Immature natural killer cell (primary cell): Measurements from ENCODE around the gene AGMO. TPM values are rescaled to one million over a fixed set of nuclear protein-coding genes. Genes with fewer than 3 reads are reported as not detected.

Experiments used
- DNase-seq, 3 donors: peaks; one replicate each; pipeline ENCODE4 v3.0.0; 2022; ENCODE audit warnings: mixed read lengths in 1 of 3
- H3K27ac Mint-ChIP-seq, 6 donors: one replicate each; pipeline ENCODE4 v1.8.0; 2020; ENCODE audit warnings: mixed read lengths in 6 of 6, mild to moderate bottlenecking in 5 of 6, inconsistent platforms in 4 of 6, moderate library complexity in 3 of 6
- H3K27me3 Mint-ChIP-seq, 3 donors: one replicate each; pipeline ENCODE4 v1.8.0; 2020 to 2021; ENCODE audit warnings: low read depth in 3 of 3, mild to moderate bottlenecking in 3 of 3, mixed read lengths in 3 of 3, moderate library complexity in 3 of 3, inconsistent platforms in 1 of 3
- H3K36me3 Mint-ChIP-seq, 3 donors: one replicate each; pipeline ENCODE4 v1.8.0; 2020; ENCODE audit warnings: mixed read lengths in 3 of 3, inconsistent platforms in 2 of 3, mild to moderate bottlenecking in 2 of 3
- H3K4me1 Mint-ChIP-seq, 2 donors: one replicate each; pipeline ENCODE4 v1.8.0; 2020; ENCODE audit warnings: inconsistent platforms in 2 of 2, mild to moderate bottlenecking in 2 of 2, mixed read lengths in 2 of 2, moderate library complexity in 1 of 2
- H3K4me3 Mint-ChIP-seq, 5 donors: one replicate each; pipeline ENCODE4 v1.8.0; 2020; ENCODE audit warnings: mild to moderate bottlenecking in 5 of 5, mixed read lengths in 5 of 5, inconsistent platforms in 3 of 5, moderate library complexity in 3 of 5
- H3K9me3 Mint-ChIP-seq, 6 donors: one replicate each; pipeline ENCODE4 v1.8.0; 2020; ENCODE audit warnings: mild to moderate bottlenecking in 6 of 6, mixed read lengths in 6 of 6, inconsistent platforms in 4 of 6, moderate library complexity in 3 of 6
- polyA plus RNA-seq, 3 donors: library from polyadenylated mRNA; unstranded; fragments of 300-500 nt; fragmentation: Illumina TruSeq; gene quantifications; one replicate each; pipeline ENCODE4 v1.2.3, GENCODE V29; 2021

AGMO gene
- polyA plus RNA-seq, 3 donors from 2014 or later: not detected

DNA sequence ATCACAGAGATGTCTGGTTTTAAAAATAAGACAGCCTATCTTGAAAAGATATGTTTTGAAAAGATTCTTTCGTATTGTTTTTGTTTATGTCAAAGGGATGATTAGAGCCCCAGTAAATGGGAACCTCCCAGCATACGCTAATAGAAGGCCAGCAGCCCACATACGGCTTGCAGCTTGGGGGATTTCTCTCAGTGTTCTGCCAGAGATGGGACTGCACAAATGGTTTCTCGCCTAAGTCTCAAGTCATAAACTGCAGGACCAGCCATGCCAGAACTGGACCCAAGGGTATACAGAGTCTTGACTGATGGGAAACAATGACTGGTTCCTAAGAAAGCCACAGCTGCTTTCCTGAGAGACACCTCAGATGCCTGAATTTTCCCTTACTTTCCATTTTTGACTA is 352.4 kb downstream of the AGMO start:
- peaks cover 0 to 2% (median 0%) of the 10 kb centered on the region in 3 donors for H3K27me3 Mint-ChIP-seq
- H3K4me1 Mint-ChIP-seq: no peaks in the 10 kb centered on the region
- no peaks in the 10 kb centered on the region for H3K36me3 Mint-ChIP-seq
- DNase-seq: no peak
- no peak overlapping the region for H3K4me3 Mint-ChIP-seq
- H3K9me3 Mint-ChIP-seq: peaks cover 3 to 27% (median 7%) of the 10 kb centered on the region in 6 donors
- H3K27ac Mint-ChIP-seq: no peak overlapping the region

DNA sequence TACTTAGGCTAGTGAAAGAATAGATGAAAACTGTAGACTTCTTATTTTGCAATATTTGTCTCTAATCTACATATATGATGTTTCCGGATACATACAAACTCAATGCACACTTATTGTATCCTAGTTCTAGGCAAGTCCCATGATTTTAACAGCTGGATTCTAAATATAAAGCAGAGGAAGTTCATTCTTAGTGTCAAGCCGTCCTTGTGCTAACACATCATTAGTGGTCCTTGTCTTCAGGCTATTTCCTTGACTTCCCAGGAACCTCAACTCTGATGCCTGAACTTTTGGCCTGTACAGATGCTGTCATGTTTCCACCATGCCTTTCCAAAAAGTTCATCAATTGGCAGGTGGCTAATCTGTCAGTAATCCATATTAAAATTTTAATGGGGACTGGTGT is 357.4 kb downstream of the AGMO start:
- Mint-ChIP-seq H3K27ac (no peak overlapping the region), H3K36me3 (no peaks in the 10 kb centered on the region), H3K4me3 (no peak overlapping the region), H3K27me3 (peaks cover 0 to 2% (median 0%) of the 10 kb centered on the region in 3 donors), H3K9me3 (peaks cover 3 to 35% (median 6%) of the 10 kb centered on the region in 6 donors), H3K4me1 (no peaks in the 10 kb centered on the region)
- no peak for DNase-seq

DNA sequence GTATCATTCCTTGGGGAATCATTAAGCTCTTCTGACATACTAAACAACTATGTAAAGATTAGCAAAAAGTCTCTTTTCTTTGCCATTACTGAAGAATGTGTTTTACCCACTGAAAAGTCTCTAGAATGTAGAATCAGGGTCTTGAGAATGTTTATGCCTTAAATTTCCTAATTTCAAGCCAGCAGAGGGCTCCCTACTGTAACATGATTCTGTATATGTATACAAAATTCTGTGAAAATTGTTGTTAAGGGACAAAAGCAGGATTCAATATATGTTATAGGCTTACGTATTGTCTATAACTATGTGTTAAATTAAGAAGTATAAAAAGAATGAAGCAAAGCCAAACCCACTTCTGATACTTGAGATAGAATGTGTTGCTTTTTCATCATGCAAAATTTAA is 362.3 kb downstream of the AGMO start:
- peaks cover 2 to 33% (median 7%) of the 10 kb centered on the region in 6 donors for H3K9me3 Mint-ChIP-seq
- DNase-seq: no peak
- H3K4me1 Mint-ChIP-seq: no peaks in the 10 kb centered on the region
- no peak overlapping the region for H3K27ac Mint-ChIP-seq
- no peaks in the 10 kb centered on the region for H3K27me3 Mint-ChIP-seq
- H3K36me3 Mint-ChIP-seq: no peaks in the 10 kb centered on the region
- no peak overlapping the region for H3K4me3 Mint-ChIP-seq

DNA sequence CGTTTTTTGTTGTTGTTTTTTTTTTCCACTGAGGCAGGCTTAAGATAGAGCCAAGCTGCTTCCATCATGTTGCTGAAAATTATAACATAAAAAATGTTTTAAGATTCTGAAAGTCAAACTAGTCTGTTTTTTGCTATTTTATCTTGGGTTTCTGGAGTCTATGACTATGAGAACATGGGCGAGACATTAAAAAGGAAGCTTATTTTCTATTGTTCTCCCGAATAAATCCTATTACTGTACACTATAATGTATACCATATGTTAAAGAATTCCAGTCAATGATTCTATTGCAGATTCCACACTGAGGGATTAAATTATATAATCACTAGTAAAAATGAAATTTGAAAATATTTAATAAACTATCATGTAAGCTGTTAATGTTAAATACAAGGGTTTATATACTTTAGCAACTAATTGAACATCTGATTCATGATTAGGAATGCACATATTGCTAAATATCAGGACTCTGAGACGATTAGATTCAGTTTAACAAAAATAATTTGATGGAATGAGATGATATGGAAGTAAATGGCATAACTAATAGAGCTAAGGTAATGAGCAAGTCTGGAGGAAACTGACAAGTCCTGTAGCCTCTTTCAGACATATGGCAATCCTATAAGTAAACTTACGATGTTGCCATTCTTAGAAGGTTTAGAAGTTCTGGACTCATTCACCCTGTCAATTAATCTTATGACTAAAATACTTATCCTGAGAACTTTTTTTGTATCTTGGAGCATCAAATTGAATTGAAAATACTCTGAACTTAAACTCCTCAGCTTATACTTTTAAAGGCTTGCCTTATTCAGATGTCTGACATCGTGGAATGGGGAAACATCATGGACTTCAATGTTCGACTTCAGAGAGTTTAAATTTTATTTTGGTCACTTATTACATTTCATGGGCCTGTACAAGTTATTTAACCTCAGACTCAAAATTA is 364.5 kb downstream of the AGMO start:
- H3K27ac Mint-ChIP-seq: no peak overlapping the region
- H3K27me3 Mint-ChIP-seq: no peaks in the 10 kb centered on the region
- no peak overlapping the region for H3K4me3 Mint-ChIP-seq
- no peaks in the 10 kb centered on the region for H3K36me3 Mint-ChIP-seq
- no peak for DNase-seq
- no peaks in the 10 kb centered on the region for H3K4me1 Mint-ChIP-seq
- H3K9me3 Mint-ChIP-seq: peaks cover 0 to 21% (median 7%) of the 10 kb centered on the region in 6 donors

DNA sequence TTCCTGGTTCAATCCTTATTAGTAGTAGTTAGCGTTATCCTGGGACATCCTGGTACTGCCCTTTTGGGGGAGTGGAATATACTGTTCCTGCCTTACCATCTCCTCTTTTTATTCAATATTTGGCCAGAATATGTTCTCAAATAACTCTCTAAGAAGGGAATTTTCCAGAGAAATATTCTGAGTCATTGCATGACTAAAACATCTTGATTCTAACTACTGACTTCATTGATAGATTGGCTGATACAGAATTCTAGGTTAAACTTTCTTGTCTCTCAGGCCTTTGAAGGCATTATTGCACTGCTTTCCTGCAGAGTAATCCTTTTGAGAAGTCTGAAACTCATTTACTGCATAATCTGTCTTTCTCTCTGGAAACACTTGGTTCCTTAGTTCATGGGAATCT is 383.8 kb downstream of the AGMO start:
- Mint-ChIP-seq H3K36me3 (no peaks in the 10 kb centered on the region), H3K27ac (no peak overlapping the region), H3K9me3 (peaks cover 4 to 34% (median 20%) of the 10 kb centered on the region in 6 donors), H3K4me1 (no peaks in the 10 kb centered on the region), H3K27me3 (peaks cover 0 to 1% (median 0%) of the 10 kb centered on the region in 3 donors), H3K4me3 (no peak overlapping the region)
- DNase-seq: no peak

DNA sequence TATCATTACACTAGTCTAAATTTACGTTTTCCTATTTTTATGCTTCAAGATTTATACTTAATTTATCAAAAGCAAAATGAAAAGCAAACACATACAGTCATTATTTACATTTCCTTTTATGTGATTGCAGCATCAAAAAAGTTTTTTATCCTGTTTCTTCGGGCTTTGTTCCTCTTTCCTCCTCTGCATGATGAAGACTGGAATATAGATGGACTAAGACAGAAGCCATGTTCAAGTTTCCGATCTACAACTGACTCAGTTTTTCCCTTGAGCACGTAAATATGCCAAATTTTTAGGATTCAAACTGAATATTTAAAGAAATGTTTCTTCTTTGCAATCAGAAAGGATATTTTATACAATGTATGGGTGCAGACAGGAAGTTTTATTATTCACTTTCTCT is 385.7 kb downstream of the AGMO start:
- H3K27me3 Mint-ChIP-seq: no peaks in the 10 kb centered on the region
- H3K27ac Mint-ChIP-seq: no peak overlapping the region
- no peak for DNase-seq
- no peaks in the 10 kb centered on the region for H3K36me3 Mint-ChIP-seq
- H3K9me3 Mint-ChIP-seq: peaks cover 4 to 40% (median 15%) of the 10 kb centered on the region in 6 donors
- no peaks in the 10 kb centered on the region for H3K4me1 Mint-ChIP-seq
- H3K4me3 Mint-ChIP-seq: no peak overlapping the region

DNA sequence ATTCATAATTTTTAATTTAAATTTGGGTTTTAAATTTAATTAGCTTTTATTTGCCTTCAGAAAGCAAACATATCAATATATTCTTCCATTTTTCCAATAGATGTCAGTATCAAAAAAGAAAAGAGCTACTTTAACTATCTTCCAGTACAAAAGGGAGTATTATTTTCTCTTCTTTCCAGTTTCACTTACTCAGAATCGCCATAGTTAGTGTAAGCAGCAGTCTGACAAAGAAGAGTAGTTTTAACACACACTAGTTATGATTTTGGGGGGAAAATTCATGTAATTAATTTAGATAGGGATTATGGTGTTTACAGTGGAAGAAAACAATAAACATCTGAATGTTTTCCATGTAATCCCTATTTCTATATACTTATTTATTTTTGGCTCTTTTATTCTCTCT is 386.7 kb downstream of the AGMO start:
- Mint-ChIP-seq H3K27me3 (no peaks in the 10 kb centered on the region), H3K4me3 (no peak overlapping the region), H3K4me1 (no peaks in the 10 kb centered on the region), H3K9me3 (peaks cover 0 to 32% (median 14%) of the 10 kb centered on the region in 6 donors), H3K27ac (no peak overlapping the region), H3K36me3 (no peaks in the 10 kb centered on the region)
- DNase-seq: no peak

DNA sequence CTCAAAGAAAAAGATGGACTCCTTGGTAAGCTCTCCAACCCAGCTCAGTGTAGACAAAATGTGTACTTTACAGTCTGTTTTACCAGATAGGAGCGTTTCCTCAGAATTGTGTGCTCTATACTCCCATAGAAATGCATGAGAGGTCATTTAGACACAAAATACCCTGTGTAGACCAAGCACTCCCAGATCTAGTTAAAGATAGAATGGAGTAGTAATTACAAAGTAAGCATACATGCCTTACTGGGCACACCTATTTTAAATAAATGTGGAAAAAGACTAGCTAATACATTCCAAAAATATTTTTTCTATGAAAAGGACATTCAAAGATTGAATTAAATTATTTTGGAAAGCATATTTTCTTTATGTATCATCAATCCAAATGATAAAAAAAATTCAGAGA is 387.3 kb downstream of the AGMO start:
- no peaks in the 10 kb centered on the region for H3K4me1 Mint-ChIP-seq
- H3K27me3 Mint-ChIP-seq: no peaks in the 10 kb centered on the region
- peaks cover 0 to 29% (median 13%) of the 10 kb centered on the region in 6 donors for H3K9me3 Mint-ChIP-seq
- no peak overlapping the region for H3K27ac Mint-ChIP-seq
- no peaks in the 10 kb centered on the region for H3K36me3 Mint-ChIP-seq
- DNase-seq: no peak
- no peak overlapping the region for H3K4me3 Mint-ChIP-seq

DNA sequence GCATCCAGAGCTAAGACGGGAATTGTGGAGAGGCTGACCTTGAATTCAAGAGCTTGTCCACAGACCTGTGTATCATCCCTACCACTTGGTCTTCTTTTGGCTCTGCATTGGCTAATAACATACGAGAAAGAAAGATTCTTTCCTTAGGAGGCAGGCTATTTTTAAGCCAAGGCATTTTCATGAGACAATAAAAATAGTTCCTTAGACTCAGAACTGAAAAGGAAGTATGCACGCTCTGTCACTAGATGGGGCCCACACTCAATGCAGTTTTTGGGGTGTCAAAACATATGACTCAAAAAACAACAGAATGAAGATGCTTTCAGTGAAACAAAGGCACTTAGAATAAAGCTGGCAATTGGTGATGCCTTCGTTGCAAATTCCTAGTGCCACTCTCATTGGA is 393.3 kb downstream of the AGMO start:
- Mint-ChIP-seq H3K27ac (no peak overlapping the region), H3K27me3 (no peaks in the 10 kb centered on the region), H3K4me3 (no peak overlapping the region), H3K36me3 (no peaks in the 10 kb centered on the region), H3K4me1 (no peaks in the 10 kb centered on the region), H3K9me3 (peaks cover 7 to 30% (median 13%) of the 10 kb centered on the region in 6 donors)
- no peak for DNase-seq

DNA sequence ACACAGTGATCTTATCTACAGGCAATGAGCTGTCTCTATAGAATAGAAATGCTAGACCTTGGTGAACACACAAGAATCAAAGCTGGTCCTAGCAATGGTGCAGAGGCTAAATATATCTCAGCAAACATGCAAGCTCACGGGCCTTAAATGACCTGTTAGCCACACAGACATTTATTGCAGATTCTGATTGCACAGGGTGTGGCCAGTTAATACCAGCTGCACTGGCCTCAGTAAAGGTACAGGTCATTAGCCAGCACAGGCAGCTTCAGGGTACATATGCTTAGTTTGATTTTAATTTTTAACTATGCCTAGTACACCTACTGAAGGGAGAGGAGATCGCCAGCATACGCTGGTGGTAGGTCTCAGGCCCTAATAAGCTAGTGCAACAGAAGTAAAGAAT is 393.9 kb downstream of the AGMO start:
- H3K27me3 Mint-ChIP-seq: no peaks in the 10 kb centered on the region
- DNase-seq: no peak
- H3K9me3 Mint-ChIP-seq: peaks cover 7 to 28% (median 12%) of the 10 kb centered on the region in 6 donors
- no peaks in the 10 kb centered on the region for H3K4me1 Mint-ChIP-seq
- H3K36me3 Mint-ChIP-seq: no peaks in the 10 kb centered on the region
- no peak overlapping the region for H3K4me3 Mint-ChIP-seq
- no peak overlapping the region for H3K27ac Mint-ChIP-seq

DNA sequence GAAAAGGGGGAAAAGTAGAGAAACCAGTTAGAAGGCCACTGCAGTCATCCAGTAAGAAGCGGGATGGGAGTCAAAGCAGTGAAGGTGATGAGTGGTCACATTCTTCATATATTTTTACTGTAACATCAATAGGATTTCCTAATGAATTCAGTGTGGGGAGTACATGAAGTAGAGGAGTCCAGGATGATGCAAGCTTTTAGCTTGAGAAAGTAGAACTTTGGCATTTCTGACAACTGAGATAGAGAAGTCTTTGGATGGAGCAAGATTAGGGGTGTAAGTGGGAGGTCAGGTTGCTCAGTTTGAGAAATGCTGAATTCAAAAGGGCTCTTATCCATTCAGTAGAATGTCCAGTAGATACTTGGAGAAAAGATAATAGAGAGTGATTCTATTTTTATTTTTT is 395.2 kb downstream of the AGMO start:
- Mint-ChIP-seq H3K27me3 (no peaks in the 10 kb centered on the region), H3K27ac (no peak overlapping the region), H3K4me1 (no peaks in the 10 kb centered on the region), H3K9me3 (peaks cover 6 to 27% (median 8%) of the 10 kb centered on the region in 6 donors), H3K36me3 (no peaks in the 10 kb centered on the region), H3K4me3 (no peak overlapping the region)
- DNase-seq: no peak

DNA sequence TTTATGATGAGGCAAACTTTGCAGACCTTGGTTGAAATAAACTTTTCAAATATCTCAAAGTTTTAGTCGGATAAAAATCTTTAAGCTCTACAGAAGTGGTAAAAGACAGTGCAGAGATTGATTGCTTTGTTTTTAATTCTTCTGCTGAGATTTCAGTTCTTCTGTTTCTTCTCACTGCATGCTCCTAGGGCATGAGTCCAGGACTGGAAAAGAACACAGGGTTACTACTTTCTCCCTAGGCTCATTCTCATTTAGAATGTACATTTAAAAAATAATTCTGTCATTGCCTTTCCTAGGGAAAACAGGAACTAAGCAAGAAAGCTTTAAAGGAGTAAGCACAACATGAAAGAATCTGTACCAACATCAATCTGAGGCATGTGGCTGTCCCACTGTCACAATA is 402.6 kb downstream of the AGMO start:
- Mint-ChIP-seq H3K4me1 (no peaks in the 10 kb centered on the region), H3K27ac (no peak overlapping the region), H3K27me3 (peaks cover 0 to 2% (median 0%) of the 10 kb centered on the region in 3 donors), H3K4me3 (no peak overlapping the region), H3K36me3 (no peaks in the 10 kb centered on the region), H3K9me3 (peaks cover 2 to 31% (median 11%) of the 10 kb centered on the region in 6 donors)
- DNase-seq: no peak

DNA sequence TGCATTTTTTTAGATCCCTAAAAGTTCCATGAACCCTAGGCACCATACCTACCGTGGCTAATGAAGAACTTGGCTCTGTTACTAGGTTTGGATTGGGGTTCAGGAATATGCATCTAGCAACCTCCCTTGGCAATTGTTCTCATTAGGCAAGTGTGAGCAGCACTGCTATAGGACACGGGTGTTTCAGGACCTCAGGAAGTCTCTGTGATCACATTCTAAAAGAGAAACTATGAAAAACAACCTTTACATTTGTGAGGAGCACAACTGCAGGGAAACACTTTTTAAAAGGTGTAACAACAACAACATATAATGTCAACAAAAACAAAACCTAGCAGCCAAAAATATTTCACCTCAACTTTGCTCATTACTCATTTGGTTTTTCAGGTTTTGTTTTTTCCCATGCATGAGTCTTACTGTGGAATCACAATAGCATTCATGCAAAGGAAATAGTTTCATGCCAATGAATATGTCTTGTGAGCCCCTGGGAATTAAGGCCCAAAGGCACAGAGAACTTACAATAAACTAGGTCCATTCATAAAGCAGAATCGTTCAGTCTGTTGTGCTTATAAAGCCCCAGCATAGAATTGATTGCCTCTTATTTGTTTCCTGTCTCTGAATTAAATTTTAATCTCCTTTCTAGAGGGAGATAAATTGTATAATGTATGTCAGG is 403.5 kb downstream of the AGMO start:
- H3K36me3 Mint-ChIP-seq: no peaks in the 10 kb centered on the region
- H3K9me3 Mint-ChIP-seq: peaks cover 2 to 31% (median 11%) of the 10 kb centered on the region in 6 donors
- DNase-seq: no peak
- H3K4me1 Mint-ChIP-seq: no peaks in the 10 kb centered on the region
- H3K4me3 Mint-ChIP-seq: no peak overlapping the region
- peaks cover 0 to 2% (median 0%) of the 10 kb centered on the region in 3 donors for H3K27me3 Mint-ChIP-seq
- H3K27ac Mint-ChIP-seq: no peak overlapping the region
